HG02642 (cell line): ENCODE data around the gene GTF2H3.
A peak's percentile ranks its signal among the peaks of the same experiment; 100 is the strongest.
"Not testable (repeated sequence)": the region's sequence is repeated elsewhere in the genome, so short reads cannot be mapped to it uniquely, and the experiment has no call there.

ENCODE experiments used
- ATAC-seq: cut with Tn5 transposase; IDR thresholded peaks from one replicate; pipeline ENCODE4 v1.9.1; 2021; ENCODE audit warnings: mild to moderate bottlenecking; ENCODE audit not compliant: unreplicated experiment, poor library complexity

The GTF2H3 gene

DNA sequence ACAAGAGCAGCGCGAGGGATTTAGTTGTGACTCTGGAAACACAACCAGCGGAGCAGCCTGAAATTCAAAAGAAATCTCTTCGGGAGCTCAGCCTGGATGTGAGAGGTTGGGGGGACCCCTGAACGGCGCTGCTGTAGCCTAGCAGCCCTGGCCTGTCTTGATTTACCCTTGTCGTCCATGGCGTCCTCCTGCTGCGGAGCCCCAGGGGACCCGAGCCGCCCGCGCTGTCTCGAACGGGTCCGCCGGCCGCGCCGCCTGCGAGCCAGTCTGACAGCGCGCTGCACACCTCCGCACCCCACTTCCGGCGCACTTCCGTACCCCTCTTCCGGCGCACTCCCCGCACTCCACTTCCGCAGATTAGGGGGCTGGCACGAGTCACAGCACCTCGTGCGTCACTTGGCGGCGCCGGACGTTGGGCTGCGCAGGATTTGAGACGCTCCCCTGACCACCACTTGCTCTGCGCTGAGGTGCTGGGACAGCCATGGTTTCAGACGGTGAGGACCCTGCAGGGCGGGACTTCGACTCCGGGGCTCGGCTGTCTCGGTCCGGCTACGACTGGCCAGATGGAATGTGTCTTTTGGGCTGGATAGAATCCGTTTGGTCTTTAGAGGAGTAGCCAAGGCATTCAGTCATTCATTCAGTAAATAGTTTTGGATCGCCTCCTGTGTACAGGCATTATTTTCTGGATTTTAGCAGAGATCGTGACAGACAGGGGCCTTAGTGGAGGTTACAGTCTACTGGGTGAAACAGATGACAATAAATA, at the start of gene GTF2H3, which contains the start of gene EIF2B1:
Gene GTF2H3 (plus strand): TSS at position 451 of the 763 bp plus-strand sequence. CDS start 31 bp downstream, at position 482.
Gene EIF2B1 (minus strand): TSS at position 308 of the 763 bp plus-strand sequence. CDS start 129 bp downstream, at position 179.
- ATAC-seq, result peak; percentile 97

DNA sequence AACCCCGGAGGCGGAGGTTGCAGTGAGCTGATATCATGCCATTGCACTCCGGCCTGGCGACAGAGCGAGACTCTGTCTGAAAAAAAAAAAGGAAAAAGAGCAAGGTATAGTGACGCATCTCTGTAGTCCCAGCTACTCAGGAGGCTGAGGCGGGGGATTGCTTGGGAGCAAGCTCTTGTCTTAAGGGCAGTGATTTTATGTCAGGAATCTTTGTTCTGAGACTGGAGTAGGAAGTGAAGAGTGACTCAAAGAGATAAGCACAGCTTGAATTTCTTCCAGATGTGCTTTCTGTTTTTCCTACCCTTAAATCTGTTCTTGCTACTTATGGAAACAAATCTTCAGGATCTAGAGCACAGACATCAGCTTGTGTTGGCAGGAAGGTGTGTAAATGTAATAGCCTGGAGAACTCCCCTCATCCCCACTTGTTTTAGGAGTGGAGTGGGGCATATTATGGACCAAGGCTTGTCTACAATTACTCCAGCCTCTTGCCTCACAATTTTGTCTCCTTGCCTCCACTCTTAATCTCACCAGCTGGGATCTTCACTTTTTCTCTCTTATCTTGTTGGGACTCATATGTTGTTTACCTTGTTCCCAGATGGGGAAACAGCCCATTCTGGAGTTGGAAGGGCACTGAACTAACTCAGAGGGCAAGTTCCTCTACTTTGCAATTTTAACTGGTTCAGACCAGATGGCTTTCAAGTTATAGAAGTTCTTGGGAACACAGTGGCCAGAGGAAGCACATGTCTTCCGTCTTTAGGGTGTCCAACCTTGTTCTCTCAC, 41.7 kb upstream of the GTF2H3 start:
- ATAC-seq, result no peak

DNA sequence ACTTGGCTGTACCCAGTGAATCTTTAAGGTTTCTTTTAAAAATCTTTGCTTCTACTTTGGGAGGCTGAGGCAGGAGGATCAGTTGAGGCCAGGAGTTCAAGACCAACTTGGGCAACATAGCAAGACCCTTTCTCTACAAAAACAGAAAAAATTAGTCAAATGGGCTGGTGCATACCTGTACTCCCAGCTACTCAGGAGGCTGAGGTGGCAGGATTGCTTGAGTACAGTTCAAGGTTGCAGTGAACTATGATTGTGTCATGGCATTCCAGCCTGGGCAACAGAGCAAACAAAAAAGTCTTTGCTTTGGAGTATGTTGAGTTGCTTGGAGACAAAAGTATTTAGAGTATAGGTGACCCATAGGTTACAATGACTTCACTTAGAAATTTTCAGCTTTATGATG, 37.9 kb upstream of the GTF2H3 start:
- ATAC-seq, result no peak

DNA sequence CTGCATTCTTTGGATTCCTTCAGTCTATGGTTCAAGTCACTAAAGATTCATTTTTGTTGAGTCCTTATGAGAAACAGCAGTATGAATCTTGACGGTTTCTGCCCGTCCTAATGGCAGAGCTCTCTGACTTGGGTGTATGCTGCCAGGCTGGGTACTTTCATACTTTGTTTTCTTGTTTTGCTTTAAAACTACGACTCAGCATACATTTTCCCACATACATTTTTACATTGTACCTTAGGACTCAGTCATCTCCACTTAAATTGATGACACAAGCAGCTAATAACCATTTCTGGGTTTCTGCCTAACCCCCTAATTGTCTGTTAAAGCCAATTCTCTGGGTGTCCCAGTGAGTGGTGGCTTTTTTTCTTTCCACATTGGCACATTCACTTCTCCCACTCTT, 36.5 kb upstream of the GTF2H3 start:
- no peak for ATAC-seq

DNA sequence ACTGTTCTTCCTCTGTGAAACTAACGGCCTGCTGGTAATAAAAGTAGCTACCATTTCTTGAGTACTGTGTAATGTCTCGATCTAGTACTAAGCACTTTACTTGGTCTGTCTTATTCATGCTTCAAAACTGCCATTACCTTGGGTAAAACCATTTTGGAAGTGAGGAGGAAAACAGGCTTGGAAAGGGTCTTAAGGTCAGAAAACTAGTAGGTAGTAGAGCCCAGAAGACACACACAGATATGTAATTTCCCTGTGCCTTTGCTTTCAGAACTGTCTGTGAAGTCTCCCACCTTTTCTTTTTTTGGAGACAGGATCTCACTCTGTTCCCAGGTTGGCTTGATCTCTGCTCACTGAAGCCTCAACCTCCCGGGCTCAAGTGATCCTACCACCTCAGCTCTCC, 35.1 kb upstream of the GTF2H3 start:
- ATAC-seq, result no peak

DNA sequence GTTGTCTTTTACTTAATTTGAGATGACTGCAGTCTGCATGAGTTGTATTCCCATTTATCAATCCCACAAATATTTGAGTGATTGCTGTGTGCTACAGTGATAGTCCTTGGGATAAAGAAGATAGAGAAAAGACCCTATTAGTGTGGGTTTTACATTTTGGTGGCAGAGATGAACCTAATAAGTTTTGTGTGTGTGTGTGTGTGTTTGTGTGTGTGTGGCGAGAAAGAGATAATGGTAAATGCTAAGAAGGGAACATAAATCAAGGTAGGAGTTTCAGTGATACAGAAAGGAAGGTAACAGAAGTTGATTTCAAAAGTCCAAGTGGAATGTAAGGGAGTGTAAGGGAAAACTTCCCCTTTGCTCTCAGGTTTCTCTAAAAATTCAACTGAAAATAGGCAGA, 34.3 kb upstream of the GTF2H3 start:
- no peak for ATAC-seq

DNA sequence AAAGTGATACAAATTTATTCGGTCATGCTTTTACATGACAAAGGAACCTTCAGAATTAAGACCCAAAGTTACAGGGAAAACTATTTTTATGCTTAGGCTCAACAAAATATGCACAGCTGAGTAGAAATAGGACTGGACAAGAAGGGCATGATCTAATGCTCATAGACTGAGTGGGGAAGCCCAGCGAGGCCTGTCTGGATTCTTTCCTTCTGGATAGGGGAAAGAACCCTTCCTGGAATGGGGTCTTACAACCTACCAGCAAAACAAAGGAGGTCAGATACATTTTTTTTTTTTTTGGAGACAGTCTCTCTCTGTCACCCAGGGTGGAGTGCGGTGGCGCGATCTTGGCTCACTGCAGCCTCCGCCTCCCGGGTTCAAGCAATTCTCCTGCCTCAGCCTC, 33.9 kb upstream of the GTF2H3 start:
- no peak for ATAC-seq

DNA sequence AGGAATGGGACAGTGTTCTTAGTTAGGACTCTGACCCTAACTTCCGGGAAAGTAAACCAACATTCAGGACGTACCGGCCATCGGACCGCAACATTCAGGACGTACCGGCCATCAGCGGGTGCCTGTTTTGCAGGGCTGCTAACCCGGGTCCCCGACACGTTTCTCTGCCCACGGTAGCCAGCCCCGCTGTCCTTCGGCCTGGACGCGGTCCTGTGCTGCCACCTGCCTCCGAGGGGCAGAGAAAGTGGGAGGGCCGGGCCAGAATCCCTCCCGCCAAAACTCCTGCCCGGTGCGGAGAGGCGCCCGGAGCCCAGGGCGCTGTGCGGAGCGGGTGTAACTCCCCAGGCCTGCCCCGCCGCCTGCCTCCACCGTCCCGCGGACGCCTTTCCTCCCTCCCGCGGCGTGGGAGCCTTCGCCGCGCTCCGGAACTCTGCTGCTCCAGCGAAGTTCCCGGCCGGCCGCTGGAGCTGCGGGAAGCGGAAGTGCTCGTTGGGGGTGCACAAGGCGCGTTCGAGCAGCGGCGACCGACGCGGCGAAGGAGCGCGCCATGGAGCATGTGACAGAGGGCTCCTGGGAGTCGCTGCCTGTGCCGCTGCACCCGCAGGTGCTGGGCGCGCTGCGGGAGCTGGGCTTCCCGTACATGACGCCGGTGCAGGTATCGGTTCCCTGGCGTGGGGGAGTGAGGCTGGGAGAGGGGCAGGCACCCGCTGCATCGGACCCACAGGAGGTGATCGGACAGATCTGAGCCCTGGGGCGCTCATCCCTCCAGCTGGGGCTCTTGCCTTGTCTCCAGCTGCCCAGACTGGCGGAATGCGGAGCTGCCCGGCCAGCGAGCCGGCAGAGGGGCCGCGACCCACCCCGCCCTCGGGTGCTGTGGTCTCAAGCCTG, 31.8 kb upstream of the GTF2H3 start, which contains the start of gene DDX55:
Gene DDX55 (plus strand): TSS at position 498 of the 888 bp plus-strand sequence. CDS start 50 bp downstream, at position 548.
- peak; percentile 89 for ATAC-seq

DNA sequence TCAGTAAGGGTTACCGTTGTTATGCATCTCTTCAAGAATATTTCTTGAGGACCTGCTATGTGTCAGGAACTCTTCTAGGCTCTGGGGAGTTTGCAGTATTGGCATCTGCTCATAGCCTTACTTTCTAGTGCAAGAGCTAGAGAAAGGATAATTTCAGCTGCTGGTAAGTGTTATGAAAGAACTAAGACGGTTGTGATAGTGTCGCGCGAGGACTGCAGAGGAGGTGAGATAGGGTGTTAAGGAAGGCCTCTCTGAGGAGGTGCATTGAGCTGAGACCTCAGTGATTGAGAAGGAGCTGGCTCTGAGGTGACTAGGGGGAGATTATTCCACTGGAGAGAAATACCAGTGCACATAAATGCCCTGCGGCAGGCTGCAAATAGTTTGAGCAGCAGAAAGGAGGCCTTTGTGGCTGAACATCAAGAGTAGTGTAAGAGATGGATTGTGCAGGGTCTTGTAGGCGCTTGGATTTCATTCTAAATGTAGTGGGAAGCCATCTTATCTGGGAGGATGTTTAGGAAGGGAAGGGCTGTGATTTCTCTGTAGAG, 30.9 kb upstream of the GTF2H3 start:
- no peak for ATAC-seq

DNA sequence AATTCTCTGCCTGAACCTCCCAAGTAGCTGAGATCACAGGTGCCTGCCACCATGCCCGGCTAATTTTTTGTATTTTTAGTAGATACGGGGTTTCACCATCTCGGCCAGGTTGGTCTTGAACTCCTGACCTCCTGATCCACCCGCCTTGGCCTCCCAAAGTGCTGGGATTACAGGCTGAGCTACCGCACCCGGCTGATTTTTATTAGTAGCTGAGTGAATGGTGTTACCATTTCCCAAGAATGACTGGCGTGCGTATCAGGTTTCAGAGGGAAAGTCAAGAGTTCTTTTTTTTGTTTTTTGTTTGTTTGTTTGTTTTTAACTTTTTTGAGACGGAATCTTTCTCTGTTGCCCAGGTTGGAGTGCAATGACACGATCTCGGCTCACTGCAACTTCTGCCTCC, 30.1 kb upstream of the GTF2H3 start:
- not testable (repeated sequence) for ATAC-seq

DNA sequence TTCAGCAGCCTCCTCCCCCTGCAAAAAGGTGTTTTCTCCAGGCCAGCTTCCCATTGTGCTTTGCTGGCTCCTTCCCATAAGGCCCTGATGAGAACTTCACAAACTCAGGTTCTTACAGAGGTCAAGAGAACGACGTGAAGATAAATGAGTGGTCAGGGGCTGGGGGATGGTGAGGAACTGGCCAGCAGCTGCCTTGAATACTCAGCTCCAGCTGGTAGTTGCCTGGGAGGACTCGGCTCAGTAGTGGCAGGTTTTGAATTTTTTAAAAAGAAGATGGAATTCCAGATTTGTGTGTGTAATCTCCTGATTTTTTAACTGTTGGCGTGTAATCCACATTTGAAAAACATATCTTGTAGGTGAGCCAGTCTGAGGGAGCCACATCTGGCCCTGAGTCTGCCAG, 25.9 kb upstream of the GTF2H3 start:
- ATAC-seq, result no peak

DNA sequence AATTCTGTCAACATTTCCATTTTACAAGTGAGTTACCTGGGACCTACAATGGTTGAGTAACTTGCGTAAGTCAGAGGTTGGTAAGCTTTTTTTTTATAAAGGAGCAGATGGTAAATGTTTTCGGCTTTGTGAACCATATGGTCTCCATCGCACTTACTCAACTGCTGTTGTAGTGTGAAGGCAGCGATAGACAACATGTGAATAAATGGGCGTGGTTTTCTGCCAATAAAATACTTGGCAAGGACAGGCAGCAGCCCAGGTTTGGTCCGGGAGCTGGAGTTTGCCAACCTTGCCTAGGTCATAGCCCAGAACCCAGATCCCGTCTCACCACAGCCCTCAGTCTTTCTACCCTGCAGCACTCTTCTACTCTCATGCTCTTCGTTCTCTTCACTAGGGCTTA, 25.4 kb upstream of the GTF2H3 start:
- no peak for ATAC-seq

DNA sequence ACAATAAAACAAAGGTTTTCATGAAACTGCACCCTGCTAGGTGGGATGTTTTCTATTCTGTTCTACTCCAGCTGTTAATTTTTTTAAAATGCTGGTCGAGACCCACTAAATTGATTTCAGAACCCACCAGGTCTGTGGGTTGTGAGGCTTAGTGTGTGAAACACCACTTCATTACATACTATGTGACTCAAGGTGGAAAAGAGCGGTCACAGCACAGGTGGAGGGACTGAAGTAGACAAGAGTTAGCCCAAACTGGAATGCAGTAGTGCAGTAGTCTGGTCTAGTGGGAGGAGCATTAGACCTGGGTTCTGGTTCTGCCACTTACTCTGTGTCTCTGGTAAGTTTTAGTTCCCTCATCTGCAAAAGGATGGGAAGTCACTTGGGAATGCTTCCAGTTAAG, 19.5 kb upstream of the GTF2H3 start:
- ATAC-seq, result no peak

DNA sequence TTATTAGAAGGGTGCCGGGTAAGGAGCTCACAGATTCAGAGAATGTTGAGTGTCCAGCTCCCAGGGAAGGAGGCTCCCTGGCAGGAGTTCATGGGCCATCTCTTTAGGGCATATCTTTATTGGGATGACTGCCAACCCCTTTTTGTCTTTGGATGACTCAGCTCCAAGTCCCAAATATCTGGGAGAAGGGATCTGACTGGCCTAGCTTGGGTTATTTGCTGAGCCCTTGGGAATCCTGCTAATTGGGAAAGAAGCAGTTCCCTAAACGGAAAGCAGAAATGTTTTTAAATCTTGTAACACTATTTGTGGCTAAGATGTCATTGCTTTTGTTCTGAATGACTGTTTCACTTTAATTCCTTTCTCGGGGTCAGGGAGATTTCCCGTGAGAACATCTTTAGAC, 19.1 kb upstream of the GTF2H3 start:
- ATAC-seq, result no peak

DNA sequence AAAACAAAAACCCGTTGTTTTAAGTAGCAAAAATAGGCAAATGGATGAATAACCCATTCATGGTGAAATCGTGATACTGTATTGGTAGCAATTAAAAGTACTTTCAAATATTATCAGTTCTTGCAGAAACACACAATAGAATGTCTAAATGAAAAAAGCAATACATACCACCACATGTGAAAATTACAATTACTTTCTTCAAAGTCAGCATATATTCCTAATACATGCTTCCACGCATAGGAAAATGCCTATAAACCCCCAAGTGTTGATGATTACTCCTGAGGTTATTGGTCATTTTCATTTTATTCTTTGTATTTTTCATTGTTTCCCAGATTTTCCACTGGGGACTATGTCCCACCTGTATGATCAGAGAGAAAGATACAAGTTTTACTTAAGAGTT, 16.5 kb upstream of the GTF2H3 start:
- no peak for ATAC-seq

DNA sequence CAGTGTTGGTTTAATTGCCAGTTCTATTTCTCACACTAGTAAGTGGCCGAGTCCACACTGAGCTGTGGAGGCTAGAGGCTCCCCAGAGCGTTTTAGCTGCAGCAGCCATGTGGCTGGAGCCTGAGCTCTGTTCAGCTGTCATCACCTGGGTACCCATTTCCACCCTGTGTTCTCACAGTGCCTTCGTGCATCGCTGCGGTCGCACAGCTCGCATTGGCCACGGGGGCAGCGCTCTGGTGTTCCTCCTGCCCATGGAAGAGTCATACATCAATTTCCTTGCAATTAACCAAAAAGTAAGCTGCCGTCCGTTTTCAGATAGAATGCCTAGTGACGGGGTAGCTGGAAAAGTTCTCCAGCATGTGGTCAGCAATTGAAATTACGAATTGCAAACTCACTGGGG, 16.0 kb upstream of the GTF2H3 start:
- no peak for ATAC-seq

DNA sequence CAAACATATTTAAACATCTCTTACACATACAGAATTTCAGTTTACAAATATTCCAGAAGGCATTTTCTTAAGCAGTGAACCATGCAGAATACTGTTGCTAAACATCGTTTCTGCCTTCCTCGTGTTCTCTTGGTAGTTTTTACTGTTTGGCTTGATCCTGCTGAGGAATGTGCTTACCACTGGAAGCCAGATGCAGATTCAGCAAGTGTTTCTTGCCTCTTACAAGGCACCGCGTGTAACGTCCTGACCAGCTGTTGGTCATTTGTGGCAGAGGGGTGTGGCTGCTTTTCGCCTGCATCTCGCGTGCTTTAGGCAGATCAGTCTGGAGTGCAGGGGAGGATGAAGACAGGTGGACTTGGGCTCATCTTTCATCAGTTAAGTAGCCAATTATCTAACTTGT, 12.5 kb upstream of the GTF2H3 start:
- no peak for ATAC-seq

DNA sequence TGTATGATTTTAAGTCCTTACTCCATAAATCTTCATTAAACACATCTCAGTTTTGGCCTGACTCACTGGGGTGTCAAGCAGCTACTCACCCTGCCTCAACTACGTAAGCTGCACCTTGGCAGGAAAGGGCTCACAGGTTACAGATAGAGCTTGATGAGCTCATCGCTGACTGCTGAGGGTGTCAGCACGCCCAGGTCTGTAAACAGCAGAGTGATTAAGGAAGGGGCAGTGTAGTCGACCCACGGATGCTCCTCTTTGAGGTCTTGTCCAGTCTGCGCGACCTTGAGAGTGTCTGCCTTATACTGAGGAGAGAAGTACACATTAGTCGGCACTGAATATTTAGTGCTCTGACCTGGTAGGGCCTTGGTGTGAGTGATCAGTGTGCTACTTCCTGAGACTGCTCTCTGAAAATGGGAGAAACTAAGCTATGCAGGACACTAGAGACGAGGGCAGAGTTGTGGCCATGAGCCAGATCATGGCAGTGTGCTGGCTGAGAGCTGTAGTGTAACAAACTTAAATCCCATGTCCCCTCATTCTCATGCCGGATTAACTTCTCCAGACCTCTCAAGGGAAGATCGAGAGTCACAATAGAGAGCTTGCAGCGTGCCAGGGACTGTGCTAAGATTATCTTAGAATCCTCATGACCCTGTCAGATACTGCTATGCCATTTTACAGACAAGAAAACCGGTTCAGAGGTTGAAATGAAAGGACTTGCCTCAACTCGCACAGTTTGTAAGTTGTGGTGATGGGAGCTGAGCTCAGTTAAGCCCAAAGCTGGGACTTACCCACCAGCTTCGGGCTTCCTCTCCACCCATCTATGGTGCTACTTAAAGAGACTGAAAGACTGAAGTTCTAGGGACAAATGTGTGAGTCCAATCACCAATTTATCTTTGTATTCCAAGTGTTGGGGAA, 11.8 kb upstream of the GTF2H3 start:
- no peak for ATAC-seq

DNA sequence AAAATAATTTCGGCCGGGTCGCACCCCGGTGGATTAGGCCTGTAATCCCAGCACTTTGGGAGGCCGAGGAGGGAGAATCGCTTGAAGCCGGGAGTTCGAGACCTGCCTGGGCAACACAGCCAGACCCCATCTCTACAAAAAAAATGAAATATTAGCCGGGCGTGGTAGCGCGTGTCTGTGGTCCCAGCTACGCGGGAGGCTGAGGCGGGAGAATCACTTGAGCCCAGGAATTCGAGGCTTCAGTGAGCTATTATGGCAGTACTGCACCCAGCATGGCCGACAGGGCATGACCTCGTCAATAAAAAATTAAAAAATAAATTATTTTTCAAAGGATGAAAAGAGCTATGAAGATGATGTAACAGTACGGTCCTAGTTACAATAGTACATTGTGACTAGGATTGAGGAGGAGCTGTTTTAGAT, 523 bp downstream of the GTF2H3 start:
- no peak for ATAC-seq
